C4-2B (cell line): ENCODE measurements around the gene CCNT2.

Source experiments
- H3K27ac ChIP-seq: fragments of 450-650 bp; 2 replicates; pipeline ENCODE4 v1.5.1; 2017
- ZFX ChIP-seq: fragments of 450-650 bp; IDR thresholded peaks from 2 replicates; pipeline ENCODE4 v1.6.1; 2017
- TF ChIP-seq, protein P1 (sequence below): fragments of 450-650 bp; conservative IDR thresholded peaks from 2 replicates; pipeline ENCODE4 v1.5.1; 2017; ENCODE audit warnings: mild to moderate bottlenecking

The CCNT2 gene

DNA sequence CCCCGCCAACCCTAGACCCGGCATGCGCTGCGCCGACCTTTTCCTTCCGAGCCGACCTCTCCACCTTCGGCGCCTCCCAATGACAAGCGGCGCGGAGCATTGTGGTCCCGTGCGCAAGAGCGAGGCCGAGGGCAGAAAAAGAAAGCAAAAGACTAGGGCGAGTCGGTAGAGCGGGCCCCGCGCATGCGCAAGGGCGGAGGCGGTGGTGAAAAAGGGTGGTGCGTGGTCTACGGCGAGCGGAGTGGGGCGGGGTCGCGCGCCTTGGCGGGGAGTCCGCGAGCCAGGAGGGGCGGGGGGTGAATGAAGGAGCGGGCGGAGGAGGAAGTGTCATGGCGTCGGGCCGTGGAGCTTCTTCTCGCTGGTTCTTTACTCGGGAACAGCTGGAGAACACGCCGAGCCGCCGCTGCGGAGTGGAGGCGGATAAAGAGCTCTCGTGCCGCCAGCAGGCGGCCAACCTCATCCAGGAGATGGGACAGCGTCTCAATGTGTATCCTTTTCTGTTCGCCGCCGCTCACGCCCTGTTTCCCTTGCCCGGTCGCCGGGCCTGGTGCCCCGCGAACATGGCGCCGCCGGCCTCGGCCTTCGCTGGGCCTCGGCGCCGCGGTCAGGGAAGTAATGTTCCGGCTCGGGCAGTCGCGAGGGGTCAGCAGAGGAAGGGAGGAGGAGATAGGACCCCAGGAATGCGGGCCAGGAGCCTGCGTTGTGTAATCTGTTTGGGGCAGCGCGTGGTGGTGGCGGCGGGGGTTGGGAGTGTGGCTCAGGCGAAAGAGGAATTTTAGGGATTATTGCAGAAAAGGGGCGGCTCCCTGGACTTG, at the start of gene CCNT2:
Gene CCNT2 (plus strand): TSS at position 297 of the 815 bp plus-strand sequence. CDS start 33 bp downstream, at position 330.
- TF ChIP-seq, protein P1, sequence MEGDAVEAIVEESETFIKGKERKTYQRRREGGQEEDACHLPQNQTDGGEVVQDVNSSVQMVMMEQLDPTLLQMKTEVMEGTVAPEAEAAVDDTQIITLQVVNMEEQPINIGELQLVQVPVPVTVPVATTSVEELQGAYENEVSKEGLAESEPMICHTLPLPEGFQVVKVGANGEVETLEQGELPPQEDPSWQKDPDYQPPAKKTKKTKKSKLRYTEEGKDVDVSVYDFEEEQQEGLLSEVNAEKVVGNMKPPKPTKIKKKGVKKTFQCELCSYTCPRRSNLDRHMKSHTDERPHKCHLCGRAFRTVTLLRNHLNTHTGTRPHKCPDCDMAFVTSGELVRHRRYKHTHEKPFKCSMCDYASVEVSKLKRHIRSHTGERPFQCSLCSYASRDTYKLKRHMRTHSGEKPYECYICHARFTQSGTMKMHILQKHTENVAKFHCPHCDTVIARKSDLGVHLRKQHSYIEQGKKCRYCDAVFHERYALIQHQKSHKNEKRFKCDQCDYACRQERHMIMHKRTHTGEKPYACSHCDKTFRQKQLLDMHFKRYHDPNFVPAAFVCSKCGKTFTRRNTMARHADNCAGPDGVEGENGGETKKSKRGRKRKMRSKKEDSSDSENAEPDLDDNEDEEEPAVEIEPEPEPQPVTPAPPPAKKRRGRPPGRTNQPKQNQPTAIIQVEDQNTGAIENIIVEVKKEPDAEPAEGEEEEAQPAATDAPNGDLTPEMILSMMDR, result no peak
- peak; percentile 93 for TF ChIP-seq ZFX
- peak within 1 kb of the TSS; percentile 96 for H3K27ac ChIP-seq

DNA sequence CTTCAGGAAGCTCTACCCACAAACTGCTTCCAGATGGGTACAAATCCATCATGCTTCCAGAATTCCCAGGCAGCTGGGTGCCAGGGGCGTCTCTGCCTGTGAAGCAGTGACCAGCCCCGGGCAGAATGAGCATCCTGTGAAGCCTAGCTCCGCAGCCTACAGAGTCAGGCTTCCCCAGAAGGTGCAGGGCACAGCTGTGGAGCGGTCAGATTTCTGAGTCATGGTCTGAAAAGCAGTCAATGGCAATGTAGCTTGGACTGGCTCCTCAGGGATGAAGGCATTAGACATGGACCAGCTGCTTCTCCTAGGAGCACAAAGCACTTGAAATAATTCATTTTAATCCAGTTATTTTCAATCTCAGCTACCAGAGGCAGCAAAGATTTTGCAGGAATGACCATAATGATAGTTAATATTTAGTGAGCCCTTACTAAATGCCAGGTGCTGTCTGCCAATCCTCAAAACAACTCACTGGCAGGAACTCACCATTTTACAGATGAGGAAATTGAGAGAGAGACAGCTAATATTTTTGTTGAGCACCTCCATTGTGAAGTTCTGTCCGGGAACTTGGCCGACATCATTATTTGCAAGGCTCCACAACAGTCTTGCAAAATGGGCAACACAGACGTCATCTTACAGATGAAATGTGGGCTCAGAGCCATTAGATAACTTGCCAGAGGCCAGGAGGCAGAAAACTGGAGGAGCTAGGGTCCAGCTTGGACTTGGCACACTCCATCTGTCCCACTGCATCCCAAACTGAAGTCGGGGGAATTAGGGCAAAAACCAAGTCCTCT, 48.5 kb upstream of the CCNT2 start:
- no peak for TF ChIP-seq ZFX
- TF ChIP-seq, protein P1, result no peak
- H3K27ac ChIP-seq, result no peak overlapping the region

DNA sequence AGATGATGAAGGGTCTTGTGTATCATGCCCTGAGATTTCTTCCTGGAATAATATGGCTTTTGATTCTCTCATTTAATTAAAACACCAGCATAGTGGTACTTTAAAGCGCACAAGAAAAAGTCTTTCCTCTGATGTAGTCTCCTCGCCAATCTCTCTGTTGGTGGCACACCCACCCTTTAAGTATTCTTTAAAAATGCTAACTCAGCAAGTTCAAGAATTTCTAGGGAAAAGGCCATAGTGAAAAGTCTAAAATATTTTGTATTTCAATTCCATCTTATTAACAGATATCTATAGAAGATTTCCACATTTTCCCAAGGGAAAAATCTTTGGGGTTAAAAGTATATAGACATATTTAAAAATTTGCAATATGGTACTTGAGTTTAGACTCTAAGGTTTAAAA, 45.5 kb upstream of the CCNT2 start:
- H3K27ac ChIP-seq, result no peak overlapping the region
- TF ChIP-seq ZFX, result no peak
- TF ChIP-seq, protein P1, result no peak

DNA sequence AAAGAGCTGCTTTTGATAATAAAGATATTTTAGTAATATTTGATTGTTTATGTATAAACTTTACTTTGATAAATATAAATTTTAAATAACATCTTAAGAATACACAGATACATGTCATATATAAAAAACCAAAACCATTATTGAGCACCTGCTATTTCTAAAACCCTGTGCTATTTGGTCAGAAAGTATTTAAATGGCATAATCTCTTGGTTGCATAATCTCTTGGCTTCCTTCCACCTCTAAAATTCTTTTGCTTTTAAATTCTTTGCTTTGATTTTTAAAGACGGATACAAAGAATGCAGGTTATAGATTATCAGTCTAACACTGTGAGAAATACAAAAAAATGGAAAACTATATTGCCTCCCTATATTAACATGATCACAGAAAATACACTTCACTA, 43.3 kb upstream of the CCNT2 start:
- no peak overlapping the region for H3K27ac ChIP-seq
- TF ChIP-seq ZFX, result no peak
- TF ChIP-seq, protein P1, result no peak

DNA sequence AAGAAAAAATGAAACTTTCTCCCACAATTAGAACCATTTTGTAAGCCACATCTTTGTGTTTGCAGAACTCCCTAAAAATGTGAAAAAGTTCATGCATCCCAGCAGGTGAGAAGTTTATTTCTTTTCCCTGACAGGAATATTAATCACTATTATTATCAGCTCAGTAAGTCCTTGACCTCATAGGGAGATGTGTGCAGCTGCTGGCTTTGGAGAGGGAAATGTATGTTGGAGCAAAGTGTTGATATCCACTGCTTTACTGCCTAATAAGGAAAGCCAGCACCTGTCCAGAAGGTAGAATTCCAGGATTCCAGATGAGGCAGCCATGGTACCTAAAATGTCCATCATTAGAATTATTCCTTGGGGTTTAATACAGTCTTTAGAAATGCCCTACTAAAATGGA, 35.8 kb upstream of the CCNT2 start:
- no peak for TF ChIP-seq ZFX
- TF ChIP-seq, protein P1, result no peak

DNA sequence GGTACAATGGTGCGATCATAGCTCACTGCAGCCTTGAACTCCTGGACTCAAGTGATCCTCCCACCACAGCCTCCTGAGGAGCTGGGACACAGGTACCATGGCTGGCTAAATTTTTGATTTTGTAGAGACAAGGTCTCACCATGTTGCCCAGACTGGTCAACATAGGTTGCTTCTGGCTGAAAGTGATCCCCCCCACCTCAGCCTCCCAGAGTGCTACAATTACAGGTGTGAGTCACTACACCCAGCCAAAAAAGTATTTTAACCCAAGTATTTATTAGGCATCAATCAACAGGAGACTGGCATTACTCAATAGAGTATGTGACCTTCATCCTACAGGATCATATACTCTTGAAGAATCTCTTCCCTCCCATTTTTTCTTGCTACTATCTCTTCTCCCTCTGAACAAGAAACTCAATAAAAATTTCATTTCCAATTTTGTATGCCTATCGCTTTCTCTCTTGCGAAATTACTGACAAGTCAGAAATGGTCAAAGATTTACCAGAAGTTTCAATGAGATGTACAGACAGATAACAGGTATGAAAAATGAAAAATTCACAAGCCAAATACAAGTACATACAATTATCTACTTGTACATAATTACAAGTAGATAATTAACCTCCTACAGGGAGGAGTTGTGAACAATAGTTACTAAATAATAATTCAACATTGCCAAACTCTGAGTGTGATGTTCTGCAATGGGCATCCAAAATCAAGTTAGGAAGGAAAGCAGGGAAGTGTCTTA, 34.9 kb upstream of the CCNT2 start:
- TF ChIP-seq ZFX, result no peak
- TF ChIP-seq, protein P1, result no peak
- H3K27ac ChIP-seq, result no peak overlapping the region

More for the DNA sequence above, 35.8 kb upstream of the CCNT2 start:
- no peak overlapping the region for H3K27ac ChIP-seq
